GM08714 (cell line): ENCODE measurements around the gene MROH8.

ENCODE experiments used
- H3K4me3 ChIP-seq: fragments of 200-500 bp; sonication (Bioruptor generic); 2 replicates; pipeline ENCODE4 v1.5.1; 2014; ENCODE audit warnings: mild to moderate bottlenecking, low read length, inconsistent platforms
- ZNF274 ChIP-seq: IDR thresholded peaks from 2 replicates; pipeline ENCODE4 v1.6.1; 2012; ENCODE audit warnings: mild to moderate bottlenecking, low read depth, low read length

Gene MROH8

DNA sequence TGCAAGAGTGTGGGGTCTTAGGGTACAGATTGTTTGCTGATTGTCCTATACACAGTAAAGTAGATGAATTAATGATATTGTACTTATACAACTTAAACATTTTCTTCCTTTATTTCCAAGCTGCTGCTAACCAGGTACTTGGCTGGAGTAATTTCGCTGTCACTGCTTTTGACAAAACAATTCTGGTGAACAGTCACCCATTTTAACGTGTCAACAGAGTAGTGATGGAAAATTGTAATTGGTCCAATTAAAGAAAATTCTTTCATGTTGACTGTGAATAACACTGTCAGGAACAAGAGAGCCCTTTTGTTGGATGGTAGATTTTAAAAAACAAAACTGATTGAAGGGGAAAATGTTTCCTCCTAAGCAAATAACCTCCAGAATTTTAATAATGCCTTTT, 26.4 kb upstream of the MROH8 start:
- no peak for TF ChIP-seq ZNF274
- no peak overlapping the region for H3K4me3 ChIP-seq

DNA sequence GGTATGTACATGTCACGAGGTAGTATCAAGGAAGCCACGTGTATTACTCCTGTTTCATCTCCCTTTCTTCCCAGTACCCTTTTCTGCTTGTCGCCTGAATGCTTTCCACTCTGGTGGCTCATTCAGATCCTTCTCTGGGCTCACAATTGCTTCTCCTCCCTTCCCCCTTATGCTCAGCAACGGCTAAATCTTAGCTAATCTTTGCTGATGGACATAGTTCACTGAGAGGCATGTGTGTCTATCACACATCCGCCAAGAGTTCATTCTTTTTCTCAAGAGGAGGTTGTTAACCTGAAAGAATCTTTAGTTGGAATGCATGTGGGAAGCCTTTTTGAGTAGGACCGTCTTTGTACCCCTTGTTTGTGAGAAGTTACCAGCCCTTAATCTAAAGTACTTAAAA, 25.8 kb upstream of the MROH8 start:
- H3K4me3 ChIP-seq = no peak overlapping the region
- TF ChIP-seq ZNF274 = no peak

DNA sequence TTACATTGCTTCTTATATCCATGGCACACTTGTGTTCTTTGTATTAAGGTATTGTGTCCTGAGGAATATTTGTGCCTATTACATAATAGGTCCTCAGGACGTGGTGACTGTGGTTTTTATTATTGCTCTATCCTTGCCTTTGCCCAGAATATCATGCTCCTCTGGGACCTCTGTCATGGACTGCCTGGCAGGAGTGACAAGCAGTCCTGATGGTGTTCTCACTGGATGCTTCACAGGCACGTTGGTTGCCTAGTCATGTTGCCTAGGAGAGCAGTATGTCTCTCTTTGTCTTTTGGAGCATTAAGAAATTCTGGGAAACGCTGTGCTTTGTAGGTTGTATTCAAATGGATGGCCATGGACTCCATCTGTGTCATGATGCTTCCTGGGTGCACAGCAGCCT, 24.7 kb upstream of the MROH8 start:
- TF ChIP-seq ZNF274 = no peak
- no peak overlapping the region for H3K4me3 ChIP-seq

DNA sequence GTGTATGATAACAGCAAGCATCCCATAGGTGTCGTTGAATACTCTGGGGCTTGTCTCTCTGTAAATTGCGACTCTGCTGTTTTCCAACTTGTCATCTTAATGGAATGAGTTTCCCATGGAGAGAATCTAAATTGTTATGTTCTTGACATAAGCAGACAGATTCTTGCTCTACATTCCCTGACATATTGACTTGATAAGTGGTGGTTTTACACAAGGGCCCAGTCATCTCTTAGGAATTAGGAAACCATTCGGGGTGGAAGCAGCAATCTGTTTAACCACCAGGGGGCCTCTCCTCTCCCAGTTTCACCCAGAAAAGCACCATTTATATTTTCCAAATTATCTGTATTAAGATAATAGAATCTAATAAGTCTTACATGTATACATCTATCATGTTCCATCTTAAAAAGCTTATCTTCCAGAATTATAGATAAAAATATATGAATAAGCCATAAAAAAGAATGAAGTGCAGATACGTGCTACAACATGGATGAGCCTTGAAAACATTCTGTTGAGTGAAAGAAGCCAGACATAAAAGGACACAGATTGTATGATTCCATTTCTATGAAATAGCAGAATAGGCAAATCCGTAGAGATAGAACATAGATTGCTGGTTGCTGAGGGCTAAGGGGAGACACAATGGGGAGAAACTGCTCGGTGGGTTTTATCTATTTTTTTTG, 23.1 kb upstream of the MROH8 start:
- TF ChIP-seq ZNF274 = no peak
- H3K4me3 ChIP-seq = no peak overlapping the region

DNA sequence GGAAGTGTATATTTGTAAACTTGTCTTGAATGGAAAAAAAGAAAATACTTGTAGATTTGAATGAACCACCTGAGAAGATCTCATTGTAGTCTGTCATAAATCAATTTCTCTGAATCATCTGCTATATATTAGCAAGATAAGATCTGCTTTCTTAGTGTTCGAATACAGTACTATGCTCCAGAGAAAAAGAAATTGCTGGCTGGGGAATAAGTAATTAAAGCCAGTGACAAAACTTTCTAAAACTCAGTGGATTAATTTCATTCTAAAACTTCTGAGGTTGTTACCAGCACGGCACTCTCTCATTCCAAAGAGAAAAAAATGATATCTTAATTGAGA, 22.4 kb upstream of the MROH8 start:
- no peak for TF ChIP-seq ZNF274

DNA sequence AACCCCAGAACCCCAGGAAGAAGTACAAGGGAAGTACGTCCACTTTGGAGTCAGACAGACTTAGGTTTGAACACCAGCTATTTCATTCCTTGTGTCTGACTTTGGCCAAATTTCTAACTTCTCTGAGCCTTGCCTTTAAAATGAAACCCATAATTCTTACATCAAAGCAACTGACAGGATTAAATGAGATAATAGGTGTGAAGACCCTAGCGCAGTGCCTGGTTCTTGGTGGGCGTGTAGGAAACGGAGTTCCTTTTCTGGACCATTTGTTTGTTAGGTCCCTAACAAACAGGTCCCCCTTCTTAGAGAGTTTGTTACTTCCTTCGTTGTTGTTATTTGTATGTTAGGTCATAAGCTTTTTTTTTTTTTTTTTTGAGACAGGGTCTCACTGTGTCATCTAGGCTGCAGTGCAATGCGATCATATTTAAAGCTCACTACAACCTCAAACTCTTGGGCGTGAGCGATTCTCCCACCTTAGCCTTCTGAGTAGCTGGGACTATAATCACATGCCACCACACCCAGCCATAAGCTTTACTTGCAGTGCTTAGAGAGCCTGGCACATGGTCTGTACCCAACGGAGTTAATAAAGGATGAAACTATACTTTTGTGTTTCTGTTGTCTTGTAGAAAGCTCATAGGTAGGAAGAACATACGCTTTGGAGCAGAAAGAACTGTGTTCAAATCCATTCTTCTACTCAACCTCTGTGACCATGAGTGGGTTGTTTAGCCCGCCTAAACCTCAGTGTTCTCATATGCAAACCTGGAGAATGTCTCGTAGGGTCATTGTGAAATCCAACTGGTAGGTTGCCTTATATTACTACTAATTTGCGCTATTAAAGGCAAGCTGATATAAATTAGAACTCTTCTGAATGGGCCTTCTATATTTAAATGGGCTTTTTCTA, 21.8 kb upstream of the MROH8 start:
- H3K4me3 ChIP-seq = no peak overlapping the region
- no peak for TF ChIP-seq ZNF274

More for the DNA sequence above, 22.4 kb upstream of the MROH8 start:
- no peak overlapping the region for H3K4me3 ChIP-seq

DNA sequence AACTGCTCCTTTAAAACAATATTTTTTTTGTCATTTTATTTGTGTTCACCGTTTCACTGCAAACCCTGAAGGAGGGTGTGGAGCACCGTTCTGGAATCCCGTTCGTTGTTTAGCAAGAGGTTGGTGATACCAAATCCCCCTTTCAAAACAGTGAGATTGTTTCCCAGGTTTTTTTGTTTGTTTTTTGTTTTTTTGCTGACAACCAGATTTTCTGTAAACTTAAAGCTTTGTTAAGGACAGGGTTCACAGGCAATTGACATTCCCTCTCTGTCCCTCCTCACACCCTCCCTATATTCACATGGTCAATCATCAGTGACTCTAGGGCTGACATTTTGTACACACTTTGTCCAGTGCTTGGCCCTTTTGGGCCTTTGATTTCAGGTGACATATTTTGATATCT, 21.0 kb upstream of the MROH8 start:
- H3K4me3 ChIP-seq = no peak overlapping the region
- TF ChIP-seq ZNF274 = no peak

DNA sequence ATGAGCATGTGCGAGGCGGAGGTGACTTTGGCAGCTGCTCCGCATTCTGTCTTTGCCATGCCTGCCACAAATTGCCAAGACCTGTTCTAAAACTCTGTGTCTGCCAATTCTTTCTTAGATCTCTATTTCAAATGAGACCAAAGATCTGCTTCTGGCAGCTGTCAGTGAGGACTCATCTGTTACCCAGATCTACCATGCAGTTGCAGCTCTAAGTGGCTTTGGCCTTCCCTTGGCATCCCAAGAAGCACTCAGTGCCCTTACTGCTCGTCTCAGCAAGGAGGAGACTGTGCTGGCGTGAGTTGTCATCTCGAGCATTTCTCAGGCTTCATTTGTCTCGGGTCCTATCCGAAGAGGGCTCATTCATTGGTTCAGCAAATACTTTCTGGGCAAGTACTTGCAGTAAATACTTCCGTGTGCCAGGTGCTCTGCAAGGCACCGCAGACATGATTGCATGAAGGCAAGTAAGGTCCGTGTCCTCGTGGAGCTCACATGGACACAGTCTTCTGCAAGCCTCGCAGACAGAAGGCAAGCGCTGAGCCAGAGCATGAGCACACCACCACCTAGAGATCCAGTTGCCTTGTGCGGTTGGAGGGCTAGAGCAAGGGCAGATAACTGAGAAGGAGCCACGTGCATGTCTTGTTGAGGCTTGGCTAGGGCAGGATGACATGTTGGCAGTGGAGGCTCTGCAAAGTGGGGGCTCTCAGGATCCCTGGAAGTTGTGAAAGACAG, 19.7 kb upstream of the MROH8 start:
- no peak for TF ChIP-seq ZNF274
- H3K4me3 ChIP-seq = no peak overlapping the region

DNA sequence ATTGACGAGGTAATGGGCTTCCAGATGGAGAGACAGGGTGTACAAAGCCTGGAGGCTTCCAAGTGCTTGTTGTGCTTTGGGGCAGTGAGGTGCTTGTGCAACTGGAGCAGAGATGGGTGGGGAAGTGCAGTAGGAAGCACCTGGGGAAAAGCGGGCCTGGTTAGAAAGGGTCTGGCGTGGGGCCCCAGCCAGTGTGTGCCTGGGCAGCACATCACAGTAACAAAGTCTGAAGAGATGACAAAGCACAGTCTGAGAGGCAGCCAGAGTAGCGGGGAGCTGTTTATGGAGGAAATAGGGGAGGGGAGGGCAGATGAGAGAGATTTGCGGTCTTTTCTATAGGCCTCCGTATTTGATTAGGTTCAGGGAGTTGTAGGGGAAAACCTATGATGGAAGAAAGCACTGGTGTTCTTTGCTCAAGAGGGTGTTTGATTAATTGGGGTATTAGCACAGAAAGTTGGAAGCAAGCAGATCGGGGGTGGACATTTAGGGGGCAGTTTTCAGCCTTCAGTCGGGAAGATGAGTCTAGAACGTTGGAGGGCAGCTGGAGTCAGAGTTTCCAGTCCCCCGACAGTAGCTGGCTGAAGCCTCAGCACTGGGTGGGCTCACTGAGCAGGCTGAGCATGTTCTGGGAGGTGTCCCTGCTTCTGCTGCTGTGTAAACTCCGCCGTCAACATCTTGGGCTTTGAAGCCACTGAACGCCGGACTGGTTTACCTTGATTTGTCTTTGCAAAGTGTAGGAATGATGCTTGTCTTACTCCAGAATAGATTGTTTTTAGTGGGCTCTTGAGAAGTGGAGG, 15.5 kb upstream of the MROH8 start:
- no peak overlapping the region for H3K4me3 ChIP-seq
- no peak for TF ChIP-seq ZNF274

DNA sequence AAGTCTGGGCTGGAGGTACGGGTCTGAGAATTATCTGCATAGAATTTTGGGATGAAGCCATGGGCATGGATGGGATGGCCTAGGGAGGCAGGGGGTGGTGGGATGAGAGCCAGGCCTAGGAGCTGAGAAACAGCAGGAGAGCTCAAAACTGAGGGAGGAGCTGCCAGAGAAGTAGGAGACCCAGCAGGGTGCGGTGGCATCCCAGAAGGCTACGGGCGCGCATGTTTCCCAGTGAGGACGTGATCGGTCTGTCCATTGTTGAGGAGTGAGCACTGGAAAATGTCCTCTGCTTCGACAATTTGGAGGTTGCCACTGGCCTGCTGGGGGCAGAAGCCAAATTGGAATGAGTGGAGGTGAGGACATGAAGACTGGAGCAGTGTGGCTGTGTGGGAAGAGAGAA, 14.5 kb upstream of the MROH8 start:
- no peak overlapping the region for H3K4me3 ChIP-seq
- no peak for TF ChIP-seq ZNF274

DNA sequence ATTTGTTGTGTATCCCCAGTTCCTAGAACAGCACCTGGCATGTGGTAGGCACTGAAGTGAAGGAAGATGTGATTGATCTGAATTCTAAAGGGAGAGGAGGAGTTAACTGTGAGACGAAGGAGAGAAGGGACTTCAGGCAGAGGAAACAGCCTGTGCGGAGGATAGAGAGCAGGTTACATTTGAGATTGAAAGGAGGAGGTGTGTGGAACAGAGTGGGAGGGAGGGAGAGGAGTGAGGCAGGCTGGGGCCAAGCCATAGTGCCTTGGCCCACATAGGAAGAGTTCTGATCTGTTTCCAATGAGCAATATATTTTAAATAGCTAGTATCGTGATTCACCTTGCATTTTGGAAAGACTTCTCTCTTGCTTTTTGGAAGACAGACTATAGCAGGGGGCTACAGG, 13.9 kb upstream of the MROH8 start:
- H3K4me3 ChIP-seq = no peak overlapping the region
- no peak for TF ChIP-seq ZNF274

DNA sequence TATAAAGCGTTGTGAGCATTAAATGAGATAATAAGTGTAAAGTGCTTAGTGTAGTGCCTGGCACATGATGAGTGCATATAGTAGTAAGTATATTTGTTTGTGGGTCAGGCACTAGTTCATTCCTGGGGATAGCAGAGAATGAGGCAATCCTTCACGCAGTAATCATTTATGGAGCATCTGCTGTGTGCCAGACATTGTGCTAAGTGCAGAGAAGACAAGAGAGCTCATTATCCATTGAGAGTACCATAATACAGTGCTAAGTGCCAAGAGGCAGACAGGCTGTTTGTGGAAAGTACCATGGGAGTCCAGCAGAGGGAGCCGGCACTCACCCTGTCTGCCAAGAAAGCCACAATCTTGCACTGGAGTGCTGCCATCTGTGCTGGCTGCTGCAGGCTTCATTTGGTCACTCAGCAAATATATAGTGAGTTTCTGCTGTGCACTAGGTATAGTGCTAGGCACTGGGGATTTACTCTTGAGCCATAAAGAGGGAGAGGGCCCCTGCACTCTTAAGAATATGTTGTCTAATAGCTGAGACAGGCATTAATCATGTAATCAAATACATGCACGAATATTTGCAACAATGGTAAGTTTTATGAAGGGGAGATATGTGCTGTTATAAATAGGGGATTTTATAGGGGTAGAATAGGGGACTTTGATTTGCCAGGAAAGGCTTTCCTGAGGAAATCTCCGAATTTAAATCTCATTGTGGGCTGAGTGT, 12.9 kb upstream of the MROH8 start:
- no peak for TF ChIP-seq ZNF274
- no peak overlapping the region for H3K4me3 ChIP-seq

DNA sequence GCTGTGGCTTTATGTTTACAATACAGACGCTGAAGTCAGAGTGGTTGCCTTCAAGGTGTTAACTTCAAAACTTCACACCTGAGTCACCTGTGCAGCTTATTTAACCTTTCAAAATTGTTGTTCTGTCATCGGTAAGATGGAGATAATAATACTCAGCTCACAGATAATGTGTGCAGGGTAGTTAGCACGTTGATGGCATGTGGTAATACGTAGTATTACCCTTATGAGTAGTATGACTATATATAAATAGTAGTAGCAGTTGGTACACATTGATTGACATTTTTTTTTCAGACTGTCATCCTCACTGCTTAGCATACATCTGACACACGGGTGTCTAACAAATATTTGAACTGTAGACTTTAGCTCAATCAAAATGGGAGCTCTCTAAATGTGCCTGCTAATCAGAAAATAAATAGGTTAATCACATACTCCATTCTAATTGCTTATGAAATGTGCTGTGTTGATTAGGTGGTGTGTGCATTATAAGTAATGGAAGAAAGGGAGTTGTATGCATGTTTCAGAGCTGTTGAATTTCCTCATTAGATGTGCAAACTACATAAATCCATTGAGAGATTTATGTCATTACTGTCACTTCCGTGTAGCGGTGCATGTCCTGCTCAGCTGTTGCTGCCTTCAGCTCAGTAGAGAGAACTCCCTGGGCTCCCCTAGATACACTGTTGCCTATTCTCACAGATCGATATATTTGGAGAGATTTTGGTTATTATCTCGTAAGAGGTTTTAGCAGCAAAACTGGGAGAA, 11.2 kb upstream of the MROH8 start:
- no peak overlapping the region; the same call in 1 of the 2 replicates for H3K4me3 ChIP-seq
- TF ChIP-seq ZNF274 = no peak
